Thyroid gland (tissue), 4 donors: Measurements from ENCODE around the gene PABPN1L.

Source experiments
- POLR2A ChIP-seq, 2 donors: fragments of 450-650 bp; IDR thresholded peaks; one replicate each; pipeline ENCODE4 v1.6.1; 2017; ENCODE audit warnings: antibody characterized with exemption in 2 of 2, mild to moderate bottlenecking in 2 of 2, moderate library complexity in 1 of 2
- TF ChIP-seq, protein P1 (sequence below), 6 experiments: fragments of 200-600 bp in 3 of 6; fragments of 450-650 bp in 3 of 6; sonication (generic) in 3 of 6; IDR thresholded peaks; one replicate each; pipeline ENCODE4 v1.5.1; 2016 to 2019; ENCODE audit warnings: antibody characterized with exemption in 6 of 6, mild to moderate bottlenecking in 2 of 6, inconsistent platforms in 1 of 6, moderate library complexity in 1 of 6

DNA sequence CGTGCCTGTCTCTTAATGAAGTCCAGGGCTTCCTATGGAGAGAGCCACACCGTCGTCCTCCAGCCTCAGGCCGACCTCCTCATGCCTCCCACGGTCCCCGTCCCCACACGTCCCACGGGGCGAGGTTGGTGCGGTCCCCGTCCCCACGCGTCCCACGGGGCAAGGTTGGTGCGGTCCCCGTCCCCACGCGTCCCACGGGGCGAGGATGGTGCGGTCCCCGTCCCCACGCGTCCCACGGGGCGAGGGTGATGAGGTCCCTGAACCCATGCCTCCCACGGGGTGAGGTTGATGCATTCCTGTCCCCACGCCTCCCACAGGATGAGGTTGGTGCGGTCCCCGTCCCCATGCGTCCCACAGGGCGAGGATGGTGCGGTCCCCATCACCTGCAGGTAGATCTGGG lies 30.6 kb downstream of the PABPN1L start:
- TF ChIP-seq, protein P1, sequence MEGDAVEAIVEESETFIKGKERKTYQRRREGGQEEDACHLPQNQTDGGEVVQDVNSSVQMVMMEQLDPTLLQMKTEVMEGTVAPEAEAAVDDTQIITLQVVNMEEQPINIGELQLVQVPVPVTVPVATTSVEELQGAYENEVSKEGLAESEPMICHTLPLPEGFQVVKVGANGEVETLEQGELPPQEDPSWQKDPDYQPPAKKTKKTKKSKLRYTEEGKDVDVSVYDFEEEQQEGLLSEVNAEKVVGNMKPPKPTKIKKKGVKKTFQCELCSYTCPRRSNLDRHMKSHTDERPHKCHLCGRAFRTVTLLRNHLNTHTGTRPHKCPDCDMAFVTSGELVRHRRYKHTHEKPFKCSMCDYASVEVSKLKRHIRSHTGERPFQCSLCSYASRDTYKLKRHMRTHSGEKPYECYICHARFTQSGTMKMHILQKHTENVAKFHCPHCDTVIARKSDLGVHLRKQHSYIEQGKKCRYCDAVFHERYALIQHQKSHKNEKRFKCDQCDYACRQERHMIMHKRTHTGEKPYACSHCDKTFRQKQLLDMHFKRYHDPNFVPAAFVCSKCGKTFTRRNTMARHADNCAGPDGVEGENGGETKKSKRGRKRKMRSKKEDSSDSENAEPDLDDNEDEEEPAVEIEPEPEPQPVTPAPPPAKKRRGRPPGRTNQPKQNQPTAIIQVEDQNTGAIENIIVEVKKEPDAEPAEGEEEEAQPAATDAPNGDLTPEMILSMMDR (IDR thresholded peaks at IDR 0.05): no peak
- TF ChIP-seq POLR2A (IDR thresholded peaks at IDR 0.05): no peak
